IMR-90 (cell line): Measurements from ENCODE around the gene CACNA2D1. TPM values are rescaled to one million over a fixed set of nuclear protein-coding genes. Genes with fewer than 3 reads are reported as not detected.

Experiments
- ATAC-seq: fragments of 200-7000 bp; cut with Tn5 transposase; 2 replicates; pipeline ENCODE4 v1.9.1; 2020; ENCODE audit warnings: low read depth, mild to moderate bottlenecking, moderate library complexity
- BruUV-seq: library from RNA; stranded (reverse); fragments of 400-500 nt; replicated peaks from 2 replicates; lab custom pipeline; 2021; lab: Mats Ljungman, UMichigan
- CTCF ChIA-PET: fragments of 300-600 bp; formaldehyde crosslinking; extraction: SDS; loops from one replicate; lab custom pipeline; 2021; ENCODE audit warnings: antibody characterized with exemption; lab: Yijun Ruan, JAX
- POLR2A ChIA-PET: fragments of 300-600 bp; sonication (Branson Sonifier 250); formaldehyde crosslinking; loops from one replicate; lab custom pipeline; 2022; ENCODE audit warnings: antibody characterized with exemption; ENCODE audit not compliant: unreplicated experiment; lab: Charles Lee
- DNase-seq: peaks from one replicate; pipeline ENCODE4 v3.0.0; 2013
- H2AFZ ChIP-seq: replicated peaks from 2 replicates; pipeline ENCODE3; 2013; ENCODE audit warnings: low read length, mild to moderate bottlenecking; ENCODE audit not compliant: poor library complexity
- H2AK5ac ChIP-seq: 2 replicates; pipeline ENCODE4 v1.6.1; 2013; ENCODE audit warnings: low read depth, low read length, inconsistent platforms
- H2AK9ac ChIP-seq: replicated peaks from 2 replicates; pipeline ENCODE3; 2013; ENCODE audit warnings: mild to moderate bottlenecking, low read depth, low read length, moderate library complexity; ENCODE audit not compliant: poor library complexity
- H2BK120ac ChIP-seq: 2 replicates; pipeline ENCODE4 v1.6.1; 2013; ENCODE audit warnings: low read depth, low read length, inconsistent platforms
- H2BK15ac ChIP-seq: 3 replicates; pipeline ENCODE4 v1.6.1; 2013; ENCODE audit warnings: low read depth, low read length, inconsistent platforms
- H2BK20ac ChIP-seq: 2 replicates; pipeline ENCODE4 v1.6.1; 2013; ENCODE audit warnings: low read depth, mild to moderate bottlenecking, inconsistent platforms, low read length, moderate library complexity
- H2BK5ac ChIP-seq: 2 replicates; pipeline ENCODE4 v1.6.1; 2013; ENCODE audit warnings: mild to moderate bottlenecking, low read depth, low read length, inconsistent platforms; ENCODE audit not compliant: poor library complexity, severe bottlenecking
- H3K14ac ChIP-seq: replicated peaks from 2 replicates; pipeline ENCODE4 v1.6.1; 2013; ENCODE audit warnings: low read depth, low read length, inconsistent platforms
- H3K18ac ChIP-seq: 2 replicates; pipeline ENCODE4 v1.6.1; 2013; ENCODE audit warnings: low read depth, low read length, control low read depth
- H3K23ac ChIP-seq: 2 replicates; pipeline ENCODE4 v1.6.1; 2013; ENCODE audit warnings: low read depth, low read length, inconsistent platforms
- H3K27ac ChIP-seq: 2 replicates; pipeline ENCODE4 v1.5.1; 2013; ENCODE audit warnings: mild to moderate bottlenecking, control low read depth, low read length; ENCODE audit not compliant: insufficient read depth
- H3K27me3 ChIP-seq: 2 replicates; pipeline ENCODE4 v1.6.1; 2013; ENCODE audit warnings: low read length; ENCODE audit not compliant: control insufficient read depth, insufficient read depth
- H3K36me3 ChIP-seq: 2 replicates; pipeline ENCODE4 v1.6.1; 2013; ENCODE audit warnings: low read length, mixed read lengths; ENCODE audit not compliant: control insufficient read depth, insufficient read depth
- H3K4ac ChIP-seq: 2 replicates; pipeline ENCODE4 v1.6.1; 2013; ENCODE audit warnings: low read depth, low read length, inconsistent platforms
- H3K4me1 ChIP-seq: 2 replicates; pipeline ENCODE4 v1.6.1; 2013; ENCODE audit warnings: low read length, mixed read lengths; ENCODE audit not compliant: control insufficient read depth, insufficient read depth
- H3K4me2 ChIP-seq: 2 replicates; pipeline ENCODE4 v1.6.1; 2013; ENCODE audit warnings: low read depth, mild to moderate bottlenecking, control low read depth, low read length, moderate library complexity
- H3K4me3 ChIP-seq: 2 replicates; pipeline ENCODE4 v1.5.1; 2013; ENCODE audit warnings: low read depth, mild to moderate bottlenecking, control low read depth, low read length, moderate library complexity; ENCODE audit not compliant: insufficient read depth
- H3K56ac ChIP-seq: 2 replicates; pipeline ENCODE4 v1.6.1; 2013; ENCODE audit warnings: low read length, inconsistent platforms; ENCODE audit not compliant: insufficient read depth; ENCODE audit errors: extremely low read depth
- H3K79me1 ChIP-seq, 2 experiments: 2 replicates each; pipeline ENCODE4 v1.6.1; 2013; ENCODE audit warnings: low read length in 2 of 2, inconsistent platforms in 1 of 2, low read depth in 1 of 2
- H3K9ac ChIP-seq: 2 replicates; pipeline ENCODE4 v1.6.1; 2013; ENCODE audit warnings: low read depth, low read length, control low read depth
- H3K9me1 ChIP-seq: 2 replicates; pipeline ENCODE4 v1.6.1; 2013; ENCODE audit warnings: low read length, inconsistent platforms; ENCODE audit not compliant: insufficient read depth
- H3K9me3 ChIP-seq: 2 replicates; pipeline ENCODE4 v1.6.1; 2013; ENCODE audit warnings: low read length; ENCODE audit not compliant: control insufficient read depth, insufficient read depth
- H4K20me1 ChIP-seq: 2 replicates; pipeline ENCODE4 v1.6.1; 2013; ENCODE audit warnings: low read length, inconsistent platforms; ENCODE audit not compliant: insufficient read depth
- H4K5ac ChIP-seq: 2 replicates; pipeline ENCODE4 v1.6.1; 2013; ENCODE audit warnings: mild to moderate bottlenecking, low read depth, low read length, control low read depth
- H4K8ac ChIP-seq, 2 experiments: 2 replicates each; pipeline ENCODE4 v1.6.1; 2013; ENCODE audit warnings: low read depth in 2 of 2, low read length in 2 of 2, control low read depth in 1 of 2, inconsistent platforms in 1 of 2
- H4K91ac ChIP-seq: 2 replicates; pipeline ENCODE4 v1.6.1; 2013; ENCODE audit warnings: low read depth, low read length, inconsistent platforms; ENCODE audit not compliant: insufficient read depth
- BHLHE40 ChIP-seq: fragments of 150-350 bp; IDR thresholded peaks from 2 replicates; pipeline ENCODE4 v1.6.1; 2016; ENCODE audit warnings: mild to moderate bottlenecking, low read depth, low read length
- CEBPB ChIP-seq: IDR thresholded peaks from 2 replicates; pipeline ENCODE4 v1.6.1; 2012; ENCODE audit warnings: low read depth, low read length, improper control_type of control experiment
- CHD1 ChIP-seq: IDR thresholded peaks from 2 replicates; pipeline ENCODE4 v1.6.1; 2012; ENCODE audit warnings: low read depth, low read length, improper control_type of control experiment
- FOS ChIP-seq: fragments of 150-350 bp; IDR thresholded peaks from 2 replicates; pipeline ENCODE4 v1.6.1; 2016; ENCODE audit warnings: low read depth, low read length
- MAFK ChIP-seq: IDR thresholded peaks from 2 replicates; pipeline ENCODE4 v1.6.1; 2012; ENCODE audit warnings: low read depth, low read length, improper control_type of control experiment
- MAZ ChIP-seq: IDR thresholded peaks from 2 replicates; pipeline ENCODE4 v1.6.1; 2012; ENCODE audit warnings: low read depth, mild to moderate bottlenecking, low read length, improper control_type of control experiment, moderate library complexity, borderline replicate concordance
- MXI1 ChIP-seq: IDR thresholded peaks from 2 replicates; pipeline ENCODE4 v1.6.1; 2012; ENCODE audit warnings: low read depth, mild to moderate bottlenecking, low read length, moderate library complexity, borderline replicate concordance
- NFE2L2 ChIP-seq: fragments of 150-350 bp; IDR thresholded peaks from 2 replicates; pipeline ENCODE4 v1.6.1; 2016; ENCODE audit warnings: low read depth, mild to moderate bottlenecking, low read length
- POLR2A ChIP-seq: IDR thresholded peaks from 2 replicates; pipeline ENCODE4 v1.6.1; 2012; ENCODE audit warnings: mild to moderate bottlenecking, low read depth, low read length
- RAD21 ChIP-seq: IDR thresholded peaks from 2 replicates; pipeline ENCODE4 v1.6.1; 2012; ENCODE audit warnings: low read length, improper control_type of control experiment
- RCOR1 ChIP-seq: IDR thresholded peaks from 2 replicates; pipeline ENCODE4 v1.6.1; 2012; ENCODE audit warnings: mild to moderate bottlenecking, low read length, improper control_type of control experiment; ENCODE audit not compliant: insufficient replicate concordance
- RFX5 ChIP-seq: IDR thresholded peaks from 2 replicates; pipeline ENCODE4 v1.8.0; 2012; ENCODE audit warnings: low read depth, mild to moderate bottlenecking, low read length, moderate library complexity
- SMC3 ChIP-seq: fragments of 150-350 bp; IDR thresholded peaks from 2 replicates; pipeline ENCODE4 v1.6.1; 2016; ENCODE audit warnings: low read depth, mild to moderate bottlenecking, antibody characterized with exemption, low read length, moderate library complexity
- USF2 ChIP-seq: fragments of 150-350 bp; IDR thresholded peaks from 2 replicates; pipeline ENCODE4 v1.6.1; 2017; ENCODE audit warnings: mild to moderate bottlenecking, antibody characterized with exemption, low read length, low read depth
- WGBS, 2 experiments: methylation state at CpG; one replicate each; pipeline versions ENCODE4 v1.1.5 to v1.1.7; 2013; ENCODE audit warnings: missing lambda C conversion rate in 2 of 2; ENCODE audit not compliant: insufficient read length in 1 of 2; ENCODE audit errors: extremely low coverage in 2 of 2; 5-methylcytosine and 5-hydroxymethylcytosine counted together
- dilution Hi-C: fragments of 300-500 bp; cut with HindIII; formaldehyde crosslinking; loops from one replicate; pipeline ENCODE4 v1.14.3; 2018; ENCODE audit warnings: low sequenced_read_pairs; ENCODE audit not compliant: unreplicated experiment
- in situ Hi-C: fragments of 300-500 bp; cut with MboI; formaldehyde crosslinking; loops from 3 replicates; pipeline ENCODE4 v1.14.3; 2019; ENCODE audit warnings: low sequenced_read_pairs, inconsistent platforms, mixed read lengths
- intact Hi-C: fragments of 100-400 bp; cut with micrococcal nuclease; formaldehyde crosslinking; loops from 2 replicates; pipeline ENCODE4 v1.10.0; 2022
- polyA plus RNA-seq, 3 experiments: library from polyadenylated mRNA; depleted of rRNA; stranded (reverse); fragments of >200 nt; gene quantifications; 2 replicates each; pipeline ENCODE4 v1.2.3, GENCODE V29; 2012; ENCODE audit warnings: low replicate concordance in 1 of 3
- total RNA-seq: library from RNA; depleted of rRNA; stranded (reverse); fragments of >200 nt; gene quantifications from 2 replicates; pipeline ENCODE4 v1.2.3, GENCODE V29; 2012
- TF ChIP-seq, protein P1 (sequence below): conservative IDR thresholded peaks from 2 replicates; pipeline ENCODE4 v1.5.1; 2012; ENCODE audit warnings: mild to moderate bottlenecking, low read depth, low read length, improper control_type of control experiment
- TF ChIP-seq, protein P2 (sequence below): fragments of 150-350 bp; IDR thresholded peaks from 2 replicates; pipeline ENCODE4 v1.6.1; 2016; ENCODE audit warnings: low read depth, mild to moderate bottlenecking, low read length, moderate library complexity, borderline replicate concordance

The CACNA2D1 gene
- total and polyA plus RNA-seq, 2 of the 4 experiments (the other 2 are of a cell fraction), result 5.8 to 21.9 TPM

DNA sequence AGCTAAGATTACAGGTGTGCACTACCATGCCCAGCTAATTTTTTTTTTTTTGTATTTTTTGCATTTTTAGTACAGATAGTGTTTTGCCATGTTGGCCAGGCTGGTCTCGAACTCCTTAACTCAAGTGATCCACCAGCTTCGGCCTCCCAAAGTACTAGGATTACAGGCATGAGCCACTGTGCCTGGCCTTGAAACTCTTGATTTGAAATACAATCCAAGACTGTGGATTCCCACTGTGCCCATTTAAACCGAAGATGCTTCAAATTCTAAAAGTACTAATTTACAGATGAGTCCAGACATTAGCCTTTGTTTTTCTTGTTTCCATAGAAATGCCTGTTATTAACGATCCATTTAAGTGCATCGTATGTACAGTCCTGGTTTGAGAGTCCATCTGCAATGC, 130.9 kb downstream of the CACNA2D1 start:
- no peak overlapping the region for H3K27ac ChIP-seq

More for the DNA sequence above, 130.9 kb downstream of the CACNA2D1 start:
- Histone ChIP-seq H3K4me3 (no peak overlapping the region), H2AK5ac (no peak overlapping the region), H3K23ac (no peak overlapping the region), H3K9me3 (no peaks in the 10 kb centered on the region), H2BK5ac (no peak overlapping the region), H3K9ac (no peak overlapping the region), H2AK9ac (no peak overlapping the region), H3K18ac (no peak overlapping the region), H2BK20ac (no peak overlapping the region), H3K4me2 (no peak overlapping the region), H2BK15ac (no peak overlapping the region), H3K4ac (no peak overlapping the region), H4K5ac (no peak overlapping the region), H3K56ac (no peak overlapping the region), H4K20me1 (no peaks in the 10 kb centered on the region), H3K9me1 (no peaks in the 10 kb centered on the region; the same call in 1 of the 2 replicates), H3K4me1 (no peaks in the 10 kb centered on the region), H2BK120ac (no peak overlapping the region), H2AFZ (no peak overlapping the region), H4K8ac (no peak overlapping the region), H3K27me3 (no peaks in the 10 kb centered on the region), H3K14ac (no peak overlapping the region), H4K91ac (no peak overlapping the region), H3K36me3 (peaks cover 2% of the 10 kb centered on the region; the same call in 1 of the 2 replicates), H3K79me1 (peaks cover 0 to 4% of the 10 kb centered on the region in 2 experiments; a peak in 2 of 4 replicates)
- no peak for TF ChIP-seq FOS
- TF ChIP-seq, protein P1, sequence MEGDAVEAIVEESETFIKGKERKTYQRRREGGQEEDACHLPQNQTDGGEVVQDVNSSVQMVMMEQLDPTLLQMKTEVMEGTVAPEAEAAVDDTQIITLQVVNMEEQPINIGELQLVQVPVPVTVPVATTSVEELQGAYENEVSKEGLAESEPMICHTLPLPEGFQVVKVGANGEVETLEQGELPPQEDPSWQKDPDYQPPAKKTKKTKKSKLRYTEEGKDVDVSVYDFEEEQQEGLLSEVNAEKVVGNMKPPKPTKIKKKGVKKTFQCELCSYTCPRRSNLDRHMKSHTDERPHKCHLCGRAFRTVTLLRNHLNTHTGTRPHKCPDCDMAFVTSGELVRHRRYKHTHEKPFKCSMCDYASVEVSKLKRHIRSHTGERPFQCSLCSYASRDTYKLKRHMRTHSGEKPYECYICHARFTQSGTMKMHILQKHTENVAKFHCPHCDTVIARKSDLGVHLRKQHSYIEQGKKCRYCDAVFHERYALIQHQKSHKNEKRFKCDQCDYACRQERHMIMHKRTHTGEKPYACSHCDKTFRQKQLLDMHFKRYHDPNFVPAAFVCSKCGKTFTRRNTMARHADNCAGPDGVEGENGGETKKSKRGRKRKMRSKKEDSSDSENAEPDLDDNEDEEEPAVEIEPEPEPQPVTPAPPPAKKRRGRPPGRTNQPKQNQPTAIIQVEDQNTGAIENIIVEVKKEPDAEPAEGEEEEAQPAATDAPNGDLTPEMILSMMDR, result no peak
- no peak for TF ChIP-seq MAZ
- no peak for TF ChIP-seq MXI1
- no peak for TF ChIP-seq USF2
- TF ChIP-seq CHD1, result no peak
- TF ChIP-seq SMC3, result no peak
- no peak for TF ChIP-seq CEBPB
- no peak for TF ChIP-seq MAFK
- TF ChIP-seq POLR2A, result no peak
- TF ChIP-seq BHLHE40, result no peak
- no peak for TF ChIP-seq NFE2L2
- TF ChIP-seq, protein P2, sequence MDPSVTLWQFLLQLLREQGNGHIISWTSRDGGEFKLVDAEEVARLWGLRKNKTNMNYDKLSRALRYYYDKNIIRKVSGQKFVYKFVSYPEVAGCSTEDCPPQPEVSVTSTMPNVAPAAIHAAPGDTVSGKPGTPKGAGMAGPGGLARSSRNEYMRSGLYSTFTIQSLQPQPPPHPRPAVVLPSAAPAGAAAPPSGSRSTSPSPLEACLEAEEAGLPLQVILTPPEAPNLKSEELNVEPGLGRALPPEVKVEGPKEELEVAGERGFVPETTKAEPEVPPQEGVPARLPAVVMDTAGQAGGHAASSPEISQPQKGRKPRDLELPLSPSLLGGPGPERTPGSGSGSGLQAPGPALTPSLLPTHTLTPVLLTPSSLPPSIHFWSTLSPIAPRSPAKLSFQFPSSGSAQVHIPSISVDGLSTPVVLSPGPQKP, result no peak
- no peak for TF ChIP-seq RFX5
- no peak for TF ChIP-seq RCOR1
- TF ChIP-seq RAD21, result no peak
- POLR2A ChIA-PET, result interaction anchor here (0.6 kb wide), 1 partner anchor 24 kb away, joined by 4 read pairs; no protein-coding TSS in a partner anchor
- WGBS, 2 experiments, result 100% methylated on average over 1 of the region's 5 CpGs; no CpG with 5 or more reads in 1 of the 2 experiments
- ATAC-seq, result no peak
- BruUV-seq, result no TSS peak
- no peak for DNase-seq
- in situ Hi-C loops, result no loop called here
- dilution Hi-C loops, result no loop called here
- intact Hi-C loops, result no loop called here
- CTCF ChIA-PET, result interaction anchor here (0.6 to 0.7 kb wide), 2 partner anchors 66 to 295 kb away, joined by 3 read pairs; no protein-coding TSS in a partner anchor
